GM19455 (cell line): Measurements from ENCODE around the gene SPARC.

Experiments
- ATAC-seq: cut with Tn5 transposase; IDR thresholded peaks from one replicate; pipeline ENCODE4 v1.9.1; 2021; ENCODE audit not compliant: unreplicated experiment

Gene SPARC

GRCh38 chr5:151661968-151662732 lies 24.6 kb downstream of the SPARC start:
- ATAC-seq, result peak; percentile 68

GRCh38 chr5:151660616-151661495 lies 25.9 kb downstream of the SPARC start:
- no peak for ATAC-seq

- peak; percentile 54 for ATAC-seq
These were observed 27.5 kb downstream of the SPARC start for GRCh38 chr5:151659001-151659754.

- ATAC-seq, result no peak
These were observed 29.6 kb downstream of the SPARC start for GRCh38 chr5:151657114-151657513.

GRCh38 chr5:151656311-151656710 lies 30.4 kb downstream of the SPARC start:
- no peak for ATAC-seq

- peak; percentile 97 for ATAC-seq
These were observed 34.6 kb downstream of the SPARC start for GRCh38 chr5:151651997-151652645.

GRCh38 chr5:151648988-151649387 lies 37.7 kb downstream of the SPARC start:
- no peak for ATAC-seq

GRCh38 chr5:151648089-151648488 lies 38.6 kb downstream of the SPARC start:
- ATAC-seq, result no peak

- no peak for ATAC-seq
These were observed 39.3 kb downstream of the SPARC start for GRCh38 chr5:151647320-151647861.

GRCh38 chr5:151646334-151646733 lies 40.4 kb downstream of the SPARC start:
- ATAC-seq, result no peak

GRCh38 chr5:151643388-151643787 lies 43.3 kb downstream of the SPARC start:
- no peak for ATAC-seq

GRCh38 chr5:151642472-151643140 lies 44.1 kb downstream of the SPARC start:
- ATAC-seq, result no peak

GRCh38 chr5:151638619-151639018 lies 48.1 kb downstream of the SPARC start:
- no peak for ATAC-seq

- no peak for ATAC-seq
These were observed 49.0 kb downstream of the SPARC start for GRCh38 chr5:151637676-151638075.

GRCh38 chr5:151633892-151634291 lies 52.8 kb downstream of the SPARC start:
- ATAC-seq, result no peak

- no peak for ATAC-seq
These were observed 53.8 kb downstream of the SPARC start for GRCh38 chr5:151632941-151633340.

GRCh38 chr5:151632524-151632923 lies 54.2 kb downstream of the SPARC start:
- ATAC-seq, result no peak

- ATAC-seq, result no peak
These were observed 54.8 kb downstream of the SPARC start for GRCh38 chr5:151631941-151632340.

- no peak for ATAC-seq
These were observed 56.6 kb downstream of the SPARC start for GRCh38 chr5:151630088-151630487.
